ENCODE results near the gene VPS9D1.
"Not testable (repeated sequence)": the region's sequence is repeated elsewhere in the genome, so short reads cannot be mapped to it uniquely, and the experiment has no call there.

VPS9D1 gene

DNA sequence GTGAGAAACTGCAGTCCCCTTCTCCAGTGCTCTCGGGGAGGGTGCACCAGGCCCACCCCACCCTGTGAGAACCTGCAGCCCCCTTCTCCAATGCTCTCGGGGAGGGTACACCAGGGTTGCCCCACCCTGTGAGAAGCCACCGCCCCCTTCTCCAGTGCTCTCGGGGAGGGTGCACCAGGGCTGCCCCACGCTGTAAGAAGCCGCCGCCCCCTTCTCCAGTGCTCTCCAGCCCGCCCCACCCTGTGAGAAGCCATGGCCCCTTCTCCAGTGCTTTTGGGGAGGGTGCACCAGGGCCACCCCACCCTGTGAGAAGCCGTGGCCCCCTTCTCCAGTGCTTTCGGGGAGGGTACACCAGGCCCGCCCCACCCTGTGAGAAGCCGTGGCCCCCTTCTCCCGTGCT is 50.9 kb downstream of the VPS9D1 start:
- Histone ChIP-seq H2AFZ (ENCODE audit: low read depth, low read length) (no peak overlapping the region), H3K9me3 (ENCODE audit: low read length) (peaks cover 5% of the 10 kb centered on the region), H3K36me3 (ENCODE audit: insufficient read depth, low read length) (peaks cover 14% of the 10 kb centered on the region), H3K27me3 (ENCODE audit: insufficient read depth, low read length) (no peaks in the 10 kb centered on the region), H3K4me1 (ENCODE audit: insufficient read depth, low read length) (no peaks in the 10 kb centered on the region), H3K4me3 (ENCODE audit: low read length) (no peak overlapping the region)

- H3K4me1 ChIP-seq (ENCODE audit: insufficient read depth, low read length): no peaks in the 10 kb centered on the region
- H3K36me3 ChIP-seq (ENCODE audit: insufficient read depth, low read length): peaks cover 22% of the 10 kb centered on the region
- H3K9me3 ChIP-seq (ENCODE audit: low read length): peaks cover 8% of the 10 kb centered on the region
- H3K27me3 ChIP-seq (ENCODE audit: insufficient read depth, low read length): no peaks in the 10 kb centered on the region
- H2AFZ ChIP-seq (ENCODE audit: low read depth, low read length): no peak overlapping the region
- H3K4me3 ChIP-seq (ENCODE audit: low read length): no peak overlapping the region
Observed at GRCh38 chr16:89668790-89669158, 51.9 kb downstream of the VPS9D1 start.

DNA sequence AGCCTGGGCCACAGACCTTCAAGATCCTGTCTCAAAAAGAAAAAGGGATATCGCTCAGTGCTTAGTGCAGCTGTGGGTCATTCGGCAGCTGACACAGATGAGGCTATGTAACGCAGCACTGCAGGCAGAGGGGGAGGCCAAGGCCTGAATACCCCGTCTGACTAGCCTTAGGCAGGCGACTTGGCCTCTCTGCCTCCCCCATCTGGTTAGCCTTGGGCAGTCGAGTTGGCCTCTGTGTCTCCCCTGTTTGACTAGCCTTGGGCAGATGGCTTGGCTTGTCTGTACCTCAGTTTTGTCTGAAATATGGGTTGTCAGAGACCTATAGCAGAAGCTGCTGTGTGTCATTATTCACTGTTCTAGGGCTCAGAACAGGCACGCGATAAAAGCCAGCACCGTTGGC is 53.1 kb downstream of the VPS9D1 start:
- Histone ChIP-seq H3K36me3 (ENCODE audit: insufficient read depth, low read length) (peaks cover 31% of the 10 kb centered on the region), H2AFZ (ENCODE audit: low read depth, low read length) (no peak overlapping the region), H3K4me3 (ENCODE audit: low read length) (no peak overlapping the region), H3K9me3 (ENCODE audit: low read length) (peaks cover 11% of the 10 kb centered on the region), H3K4me1 (ENCODE audit: insufficient read depth, low read length) (no peaks in the 10 kb centered on the region), H3K27me3 (ENCODE audit: insufficient read depth, low read length) (no peaks in the 10 kb centered on the region)

DNA sequence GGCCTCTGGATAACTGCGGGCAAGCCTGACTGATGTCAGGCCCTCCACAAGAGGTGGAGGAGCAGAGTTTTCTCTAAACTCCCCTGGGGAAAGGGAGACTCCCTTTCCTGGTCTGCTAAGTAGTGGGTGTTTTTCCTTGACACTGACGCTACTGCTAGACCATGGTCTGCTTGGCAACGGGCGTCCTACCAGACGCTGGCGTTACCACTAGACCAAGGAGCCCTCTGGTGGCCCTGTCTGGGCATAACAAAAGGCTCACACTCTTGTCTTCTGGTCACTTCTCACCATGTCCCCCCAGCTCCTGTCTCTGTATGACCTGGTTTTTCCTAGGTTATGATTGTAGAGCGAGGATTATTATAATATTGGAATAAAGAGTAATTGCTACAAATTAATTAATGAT is 53.7 kb downstream of the VPS9D1 start:
- Histone ChIP-seq H3K9me3 (ENCODE audit: low read length) (peaks cover 11% of the 10 kb centered on the region), H3K36me3 (ENCODE audit: insufficient read depth, low read length) (peaks cover 37% of the 10 kb centered on the region)
- H3K4me3 ChIP-seq (ENCODE audit: low read length); H2AFZ ChIP-seq (ENCODE audit: low read depth, low read length); H3K27me3 ChIP-seq (ENCODE audit: insufficient read depth, low read length); H3K4me1 ChIP-seq (ENCODE audit: insufficient read depth, low read length): not testable (repeated sequence)

- H3K4me1 ChIP-seq (ENCODE audit: insufficient read depth, low read length); H3K4me3 ChIP-seq (ENCODE audit: low read length); H3K27me3 ChIP-seq (ENCODE audit: insufficient read depth, low read length); H2AFZ ChIP-seq (ENCODE audit: low read depth, low read length): not testable (repeated sequence)
- peaks cover 49% of the 10 kb centered on the region for H3K36me3 ChIP-seq (ENCODE audit: insufficient read depth, low read length)
- H3K9me3 ChIP-seq (ENCODE audit: low read length): peaks cover 13% of the 10 kb centered on the region
Observed at GRCh38 chr16:89664238-89664637, 56.5 kb downstream of the VPS9D1 start.

DNA sequence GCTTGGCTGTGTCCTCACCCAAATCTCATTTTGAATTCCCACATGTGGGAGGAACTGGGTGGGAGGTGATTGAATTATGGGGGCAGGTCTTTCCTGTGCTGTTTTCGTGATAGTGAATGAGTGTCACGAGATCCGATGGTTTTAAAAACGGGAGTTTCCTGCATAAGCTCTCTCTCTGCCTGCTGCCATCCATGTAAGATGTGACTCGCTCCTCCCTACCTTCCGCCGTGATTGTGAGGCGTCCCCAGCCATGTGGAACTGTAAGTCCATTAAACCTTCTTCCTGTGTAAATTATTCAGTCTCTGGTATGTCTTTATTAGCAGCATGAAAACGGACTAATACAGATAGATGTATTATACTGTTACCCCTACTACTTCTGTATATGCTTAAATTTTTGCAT is 59.5 kb downstream of the VPS9D1 start:
- Histone ChIP-seq H3K36me3 (ENCODE audit: insufficient read depth, low read length) (peaks cover 48% of the 10 kb centered on the region), H3K4me1 (ENCODE audit: insufficient read depth, low read length) (peaks cover 13% of the 10 kb centered on the region), H3K4me3 (ENCODE audit: low read length) (no peak overlapping the region), H3K27me3 (ENCODE audit: insufficient read depth, low read length) (no peaks in the 10 kb centered on the region), H2AFZ (ENCODE audit: low read depth, low read length) (no peak overlapping the region), H3K9me3 (ENCODE audit: low read length) (peaks cover 11% of the 10 kb centered on the region)

DNA sequence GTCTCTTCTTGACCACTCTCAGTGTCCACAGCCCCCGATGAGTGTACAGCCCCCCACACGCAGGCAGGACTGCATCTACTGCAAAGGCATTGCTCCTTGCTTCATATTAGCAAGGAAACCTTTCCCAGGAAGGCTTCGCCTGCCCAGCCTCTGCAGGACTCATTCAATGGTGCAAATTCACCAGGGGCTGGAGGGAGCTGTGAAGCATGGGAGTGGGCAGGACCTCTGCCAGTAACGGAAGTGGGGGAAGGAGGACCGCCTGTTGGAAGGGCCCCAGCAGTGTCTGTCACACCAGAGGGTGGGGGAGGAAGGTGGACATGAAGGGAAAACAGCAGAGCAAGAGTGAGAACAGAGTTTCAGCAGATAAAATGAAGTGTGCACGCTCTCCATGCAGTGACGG is 60.6 kb downstream of the VPS9D1 start:
- Histone ChIP-seq H3K27me3 (ENCODE audit: insufficient read depth, low read length) (no peaks in the 10 kb centered on the region), H3K4me1 (ENCODE audit: insufficient read depth, low read length) (peaks cover 13% of the 10 kb centered on the region), H3K9me3 (ENCODE audit: low read length) (peaks cover 11% of the 10 kb centered on the region), H2AFZ (ENCODE audit: low read depth, low read length) (no peak overlapping the region), H3K4me3 (ENCODE audit: low read length) (no peak overlapping the region), H3K36me3 (ENCODE audit: insufficient read depth, low read length) (peaks cover 49% of the 10 kb centered on the region)

DNA sequence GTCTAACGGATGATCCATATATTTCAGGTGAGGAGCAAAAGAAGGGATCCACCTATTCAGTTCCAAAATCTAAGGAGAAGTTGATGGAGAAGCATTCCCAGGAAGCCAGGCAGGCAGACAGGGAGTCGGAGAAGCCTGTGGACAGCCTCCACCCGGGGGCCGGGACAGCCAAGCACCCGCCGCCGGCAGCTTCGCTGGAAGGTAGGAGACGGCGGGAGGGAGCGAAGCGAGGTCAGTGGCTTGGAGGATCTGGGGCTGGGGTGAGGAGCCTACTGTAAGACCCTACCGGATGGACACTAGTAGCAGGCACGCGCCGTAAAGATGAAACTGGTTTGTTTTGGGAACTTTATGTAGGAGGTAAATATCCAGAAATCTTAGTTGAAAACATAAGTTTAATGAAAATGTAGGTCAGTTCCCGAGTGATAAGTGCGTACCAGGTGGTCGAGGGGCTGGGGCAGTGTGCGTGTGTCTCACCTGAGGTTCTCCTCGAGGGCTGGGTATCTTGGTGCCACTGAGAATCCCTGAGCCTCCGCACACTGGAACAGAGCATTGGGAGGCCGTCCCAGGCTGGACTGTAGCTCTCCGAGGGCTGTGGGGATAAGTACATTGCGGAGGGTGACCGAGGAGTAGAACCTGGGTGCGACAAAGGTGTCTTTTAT is 62.3 kb downstream of the VPS9D1 start:
- H3K36me3 ChIP-seq (ENCODE audit: insufficient read depth, low read length): peaks cover 43% of the 10 kb centered on the region
- H3K4me3 ChIP-seq (ENCODE audit: low read length): peak overlapping the region; percentile 92
- H3K4me1 ChIP-seq (ENCODE audit: insufficient read depth, low read length): peaks cover 13% of the 10 kb centered on the region
- no peaks in the 10 kb centered on the region for H3K27me3 ChIP-seq (ENCODE audit: insufficient read depth, low read length)
- H3K9me3 ChIP-seq (ENCODE audit: low read length): peaks cover 3% of the 10 kb centered on the region
- peak overlapping the region; percentile 77 for H2AFZ ChIP-seq (ENCODE audit: low read depth, low read length)

GRCh38 chr16:89657442-89658220 is 63.1 kb downstream of the VPS9D1 start, which contains the start of the genes CHMP1A and SPATA33:
Gene CHMP1A, minus strand, starts transcription at chr16:89657708. Its CDS starts 120 bp downstream, at chr16:89657588.
Gene SPATA33, plus strand, starts transcription at chr16:89657836. Its CDS starts 76 bp downstream, at chr16:89657912.
- H3K9me3 ChIP-seq (ENCODE audit: low read length): peaks cover 3% of the 10 kb centered on the region
- H3K36me3 ChIP-seq (ENCODE audit: insufficient read depth, low read length): peaks cover 40% of the 10 kb centered on the region
- H3K27me3 ChIP-seq (ENCODE audit: insufficient read depth, low read length): no peaks in the 10 kb centered on the region
- H2AFZ ChIP-seq (ENCODE audit: low read depth, low read length): peak within 1 kb of the TSS; percentile 77
- H3K4me1 ChIP-seq (ENCODE audit: insufficient read depth, low read length): peaks cover 13% of the 10 kb centered on the region
- H3K4me3 ChIP-seq (ENCODE audit: low read length): peak within 1 kb of the TSS; percentile 92

All from neuron (in vitro differentiated cells).